HG02571 (cell line): Measurements from ENCODE around the gene CAPZA3.
"Not testable (repeated sequence)": the region's sequence is repeated elsewhere in the genome, so short reads cannot be mapped to it uniquely, and the experiment has no call there.

ENCODE experiments used
- ATAC-seq: cut with Tn5 transposase; IDR thresholded peaks from one replicate; pipeline ENCODE4 v1.9.1; 2021; ENCODE audit warnings: mild to moderate bottlenecking, moderate library complexity; ENCODE audit not compliant: unreplicated experiment

The CAPZA3 gene

GRCh38 chr12:18737819-18738218, at the start of gene CAPZA3, which contains the start of gene PLCZ1:
CAPZA3 (plus strand) TSS chr12:18738119; CDS start chr12:18738269, 150 bp downstream.
PLCZ1 (minus strand) TSS chr12:18738012; CDS start chr12:18737371, 641 bp downstream.
- ATAC-seq = no peak

DNA sequence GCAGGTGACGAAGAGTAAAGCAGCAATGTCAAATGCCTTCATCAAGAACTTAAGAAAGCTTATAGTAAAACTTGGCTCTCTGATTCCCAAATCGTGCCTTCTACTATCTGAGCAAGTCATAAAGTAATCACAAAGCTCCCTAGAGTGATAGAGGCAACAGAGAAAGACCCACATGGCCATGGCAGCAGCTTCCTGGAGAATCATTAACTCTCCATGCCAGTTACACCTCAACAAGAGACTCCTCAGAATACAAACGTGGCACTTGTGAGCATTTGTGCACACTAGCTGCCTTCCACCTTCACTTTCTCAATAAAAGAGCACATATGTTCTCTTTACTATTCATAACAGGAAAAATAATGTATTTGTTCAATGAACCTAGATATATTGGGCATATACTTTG, 48.1 kb upstream of the CAPZA3 start:
- no peak for ATAC-seq

DNA sequence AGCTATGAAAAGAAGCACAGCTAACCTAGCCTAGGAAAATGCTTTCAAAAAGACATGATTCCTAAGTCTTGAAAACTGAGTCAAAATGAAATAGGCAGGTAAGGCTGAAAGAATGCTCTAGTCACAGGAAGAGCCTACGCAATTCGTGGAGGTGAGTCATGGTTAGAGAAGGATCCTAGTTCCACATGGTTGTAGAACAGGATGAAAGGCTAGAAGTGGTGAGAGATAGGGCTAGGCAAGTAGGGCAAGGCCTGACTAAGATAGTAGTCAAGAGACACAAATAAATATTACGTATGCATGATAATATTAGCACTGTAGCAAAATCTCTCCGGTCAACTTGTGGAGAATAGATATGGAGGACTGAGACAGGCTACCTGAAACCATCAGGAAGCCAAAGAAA, 47.3 kb upstream of the CAPZA3 start:
- ATAC-seq = no peak

GRCh38 chr12:18693986-18694385, 43.9 kb upstream of the CAPZA3 start:
- ATAC-seq = not testable (repeated sequence)

DNA sequence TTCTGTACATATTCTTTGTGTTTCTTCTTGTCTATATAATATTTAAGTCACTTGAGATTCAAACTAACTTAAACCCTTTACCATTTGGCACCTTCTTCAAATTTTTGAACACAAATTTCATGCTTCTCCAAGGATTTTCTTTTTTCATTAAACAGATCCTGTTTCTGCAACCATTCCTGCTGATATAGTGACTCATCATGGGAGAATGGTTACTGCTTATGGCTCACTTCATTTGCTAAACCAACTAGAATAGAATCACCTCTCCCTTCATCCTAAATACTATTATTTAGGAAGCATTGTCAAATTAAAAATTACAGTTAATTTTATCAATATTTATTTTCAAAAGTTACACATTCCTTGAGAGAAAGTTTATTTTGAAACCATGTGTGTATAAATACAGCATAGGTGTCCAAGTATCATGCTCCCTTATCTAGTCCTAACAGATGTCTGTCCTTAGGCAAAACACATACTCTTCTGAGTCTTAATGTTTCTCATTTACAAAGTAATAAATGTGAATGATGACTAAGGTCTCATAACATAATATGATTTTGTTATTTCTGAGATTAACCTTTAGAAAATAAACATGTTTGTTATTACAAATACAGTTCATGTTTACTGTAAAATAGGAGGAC, 40.8 kb upstream of the CAPZA3 start:
- no peak for ATAC-seq

GRCh38 chr12:18700271-18700670, 37.6 kb upstream of the CAPZA3 start:
- no peak for ATAC-seq

DNA sequence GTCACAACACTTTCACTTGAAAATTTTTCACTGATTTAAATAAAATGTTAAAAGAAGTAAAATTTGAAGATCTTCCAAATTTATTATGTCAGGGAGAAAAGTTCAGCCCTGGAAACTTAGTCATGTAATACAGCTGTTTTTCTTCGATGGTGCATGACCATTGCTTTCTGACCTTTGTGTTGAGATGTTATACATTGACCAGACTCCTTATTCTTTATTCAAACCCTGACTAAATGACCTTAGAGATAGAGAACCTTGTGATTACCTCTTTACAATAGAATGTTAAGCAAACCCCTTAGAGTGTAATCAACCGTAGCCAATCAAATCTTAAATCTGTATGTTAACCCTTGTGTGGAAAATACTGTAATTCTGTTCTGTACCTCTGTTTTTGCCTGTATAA, 34.6 kb upstream of the CAPZA3 start:
- ATAC-seq = no peak

DNA sequence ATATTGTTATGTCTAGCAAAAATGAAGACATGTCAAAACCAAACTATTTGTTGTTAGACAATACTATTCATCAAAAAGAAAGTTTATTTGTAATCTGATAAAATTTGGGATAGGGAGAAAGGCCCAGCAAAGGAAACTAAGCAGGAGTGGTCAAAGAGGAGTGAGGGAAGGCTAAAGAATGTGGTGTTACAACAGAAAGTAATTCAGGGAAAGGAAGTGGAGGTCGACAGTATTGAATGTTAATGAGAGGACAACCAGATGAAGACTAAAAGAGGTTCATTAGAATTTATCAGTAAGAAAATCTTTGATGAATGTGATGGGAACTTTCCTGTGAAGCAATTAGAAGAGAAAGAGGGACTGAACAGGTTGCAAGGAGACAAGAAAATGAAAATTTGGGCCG, 34.0 kb upstream of the CAPZA3 start:
- no peak for ATAC-seq

- no peak for ATAC-seq
Observed at GRCh38 chr12:18706798-18707197, 31.1 kb upstream of the CAPZA3 start.

GRCh38 chr12:18716236-18716635, 21.7 kb upstream of the CAPZA3 start:
- ATAC-seq = no peak

DNA sequence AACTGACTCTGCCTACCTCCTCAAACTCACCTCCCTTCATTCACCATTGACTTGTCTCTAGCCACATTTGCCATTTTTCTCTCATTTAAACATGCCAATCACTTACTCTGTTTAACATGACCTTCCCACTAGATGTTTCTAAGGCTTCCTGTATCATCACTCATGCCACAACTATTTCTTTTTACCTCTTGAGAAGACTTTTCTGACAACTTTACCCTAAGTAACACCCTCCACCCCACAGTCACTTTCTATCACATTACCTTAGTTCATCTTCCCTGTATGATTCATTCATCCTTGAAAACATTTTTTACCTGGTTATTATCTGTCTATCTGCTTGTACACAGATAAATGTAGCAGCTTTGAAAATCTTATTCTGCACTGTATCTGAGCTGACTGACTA, 19.5 kb upstream of the CAPZA3 start:
- no peak for ATAC-seq

- ATAC-seq = no peak
Observed at GRCh38 chr12:18719922-18720510, 17.9 kb upstream of the CAPZA3 start.

DNA sequence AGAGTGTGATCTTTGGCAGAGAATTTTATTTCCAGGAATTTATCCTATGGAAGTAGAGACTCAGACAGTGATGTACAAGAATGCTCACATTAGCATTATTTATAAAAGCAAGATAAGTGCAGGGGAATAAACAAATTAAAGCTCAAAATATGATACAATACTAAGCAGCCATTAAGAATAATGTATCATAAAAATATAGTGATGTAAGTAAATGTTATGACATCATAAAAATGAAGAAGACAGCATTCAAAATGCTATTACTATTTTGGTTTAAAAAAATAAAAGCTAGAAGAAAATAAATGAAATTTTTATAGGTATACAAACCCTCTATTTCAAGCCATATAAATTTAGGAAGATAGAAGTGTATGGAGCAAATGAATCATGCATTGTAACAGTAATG, 17.2 kb upstream of the CAPZA3 start:
- no peak for ATAC-seq

DNA sequence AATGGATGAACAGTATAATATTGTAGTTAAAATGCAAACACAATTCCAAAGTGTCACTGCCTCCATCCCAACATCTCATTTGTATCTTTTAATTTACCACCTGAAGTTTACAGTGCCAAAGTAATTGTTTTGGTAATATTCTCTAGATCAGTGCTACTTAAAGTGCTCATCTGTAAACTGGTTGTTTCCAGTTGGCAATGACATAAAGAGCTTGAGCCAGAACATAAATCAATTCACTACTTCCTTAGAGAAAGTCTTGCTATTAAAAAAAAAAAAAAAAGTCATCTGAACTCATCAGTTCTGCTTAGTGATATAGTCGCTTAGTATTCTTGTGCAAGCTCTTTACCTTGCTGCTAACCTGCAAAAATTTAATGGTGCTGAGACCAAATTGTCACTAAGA, 16.5 kb upstream of the CAPZA3 start:
- no peak for ATAC-seq

DNA sequence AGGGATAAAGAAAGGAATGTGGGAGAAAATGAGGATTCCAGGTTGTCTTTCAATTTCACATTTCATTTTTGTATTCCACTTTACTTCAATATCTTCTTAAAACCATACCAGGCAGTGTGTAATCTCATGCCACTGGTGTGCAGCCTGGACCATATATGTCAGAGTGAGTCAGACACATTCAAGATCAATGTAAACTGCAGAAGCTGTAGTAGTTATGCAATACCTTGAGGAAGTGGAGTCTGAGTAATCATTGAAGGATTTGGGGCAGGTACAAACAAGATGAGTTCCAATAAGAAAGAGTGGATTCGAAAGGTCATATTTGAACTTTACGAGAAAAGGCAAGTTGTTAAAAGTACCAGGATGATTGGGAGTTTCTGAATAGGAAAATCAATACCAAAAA, 14.2 kb upstream of the CAPZA3 start:
- no peak for ATAC-seq

DNA sequence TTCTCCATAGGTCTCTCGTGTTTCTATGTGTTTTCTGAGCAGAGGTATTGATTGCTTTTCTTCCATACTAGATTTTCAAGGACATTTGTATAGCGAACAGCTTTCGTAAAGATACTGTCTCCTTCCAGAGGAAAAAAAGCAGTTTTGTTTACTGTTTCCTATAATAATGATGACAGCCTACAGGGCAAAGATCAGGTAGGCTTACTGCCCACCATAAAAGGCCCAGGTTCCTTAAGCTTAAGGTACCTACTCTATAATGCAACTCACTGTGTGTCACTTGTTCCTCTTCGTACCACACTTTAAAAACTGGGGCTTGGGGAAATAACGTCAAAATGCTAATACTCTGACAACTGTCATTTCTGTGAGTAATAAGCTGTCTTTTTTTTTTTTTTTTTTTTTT, 6.8 kb upstream of the CAPZA3 start:
- no peak for ATAC-seq

DNA sequence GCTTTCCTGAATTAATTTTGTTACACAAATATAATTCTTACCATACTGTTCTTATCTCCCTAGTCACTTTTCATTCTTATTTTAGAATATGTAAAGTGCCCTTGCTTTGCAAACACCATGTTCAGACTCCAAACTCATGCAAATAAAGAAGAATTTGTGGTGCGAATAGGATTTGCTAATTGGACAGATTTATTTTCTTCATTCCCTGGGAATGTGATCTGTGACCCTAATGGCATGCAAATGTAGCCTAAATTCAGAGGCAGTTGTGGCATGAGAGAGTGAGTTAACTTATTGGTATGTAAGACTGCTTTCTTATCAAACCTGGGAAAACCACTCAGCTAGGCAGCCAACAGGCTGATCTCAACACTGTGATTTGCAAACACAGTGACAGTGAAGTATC, 10.0 kb downstream of the CAPZA3 start:
- ATAC-seq = no peak

DNA sequence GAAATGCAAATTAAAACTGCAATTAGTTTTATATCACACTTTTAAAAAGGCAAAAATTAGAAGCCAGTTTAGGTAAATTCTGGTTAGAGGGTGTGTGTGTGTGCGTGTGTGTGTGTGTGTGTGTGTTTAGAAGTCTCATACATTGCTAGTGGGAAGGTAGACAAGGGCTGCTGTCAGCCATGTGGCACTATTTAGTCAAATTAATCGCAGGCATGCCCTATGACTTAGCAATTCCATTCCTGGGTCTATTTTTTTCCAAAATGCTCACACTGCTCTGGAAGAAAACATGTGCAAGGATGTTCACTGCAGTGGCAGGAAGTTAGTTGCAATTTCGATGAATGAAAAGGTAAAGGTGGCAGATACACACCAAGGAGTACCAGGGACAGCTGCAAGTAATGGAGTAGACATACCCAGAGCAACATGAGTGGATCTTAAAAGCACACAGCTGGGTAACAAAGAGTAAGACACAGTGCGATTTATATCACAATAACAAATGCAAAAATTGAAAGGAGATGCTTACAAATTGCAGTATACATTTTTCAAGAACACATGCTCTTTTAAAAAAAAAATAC, 11.6 kb downstream of the CAPZA3 start:
- ATAC-seq = no peak

DNA sequence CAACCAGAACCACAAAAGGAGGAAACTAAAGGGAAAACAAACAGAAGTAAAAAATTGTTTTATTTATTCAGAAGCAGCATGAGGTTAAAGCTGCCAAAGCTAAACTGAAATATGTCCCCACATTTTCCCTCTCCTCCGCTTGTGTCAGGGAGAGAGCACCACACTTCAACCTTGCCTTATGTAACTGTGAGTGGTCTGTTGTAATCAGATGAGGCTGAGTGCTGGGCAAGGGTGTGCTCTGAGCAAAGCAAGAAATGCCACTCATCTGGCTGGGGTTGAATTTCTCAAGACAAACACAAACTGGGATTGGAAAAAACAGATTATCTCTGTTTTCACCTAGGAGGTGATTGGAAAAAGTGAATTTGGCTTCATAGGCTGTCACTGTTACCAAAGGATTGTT, 12.2 kb downstream of the CAPZA3 start:
- ATAC-seq = no peak

- ATAC-seq = no peak
Observed at GRCh38 chr12:18751866-18752265, 13.9 kb downstream of the CAPZA3 start.

GRCh38 chr12:18752280-18752920, 14.5 kb downstream of the CAPZA3 start:
- no peak for ATAC-seq

GRCh38 chr12:18752947-18753346, 15.0 kb downstream of the CAPZA3 start:
- ATAC-seq = no peak
